Measurements from ENCODE around the gene WDR7. TPM values are rescaled to one million over a fixed set of nuclear protein-coding genes. Genes with fewer than 3 reads are reported as not detected.

WDR7 gene
- total and polyA plus RNA-seq, 9 of the 15 experiments (the other 6 are each of a cell fraction or from before 2014, with no cell fraction given) = 1.4 to 9.4 (median 5.3) TPM

- BruUV-seq (replicated peaks) = no TSS peak
- Histone ChIP-seq H4K20me1 (replicated peaks; ENCODE audit: control insufficient read depth, insufficient read depth, low read length) (no peaks in the 10 kb centered on the region; the same call in 1 of the 2 replicates), H2AFZ (ENCODE audit: low read depth, low read length) (no peak overlapping the region), H3K27ac (ENCODE audit: extremely low read depth, low read depth, low read length) (no peak overlapping the region), H3K4me1 (replicated peaks in 1 of 2; ENCODE audit: control insufficient read depth in 2 of 2, insufficient read depth in 2 of 2, low read length in 2 of 2) (no peaks in the 10 kb centered on the region; a peak in 2 of 5 replicates), H3K9me3 (replicated peaks; ENCODE audit: control insufficient read depth, insufficient read depth, low read depth, low read length) (no peaks in the 10 kb centered on the region), H3K4me2 (ENCODE audit: insufficient read depth, low read length) (no peak overlapping the region), H3K4me3 (no peak overlapping the region), H3K9me1 (ENCODE audit: control insufficient read depth, insufficient read depth, low read length) (no peaks in the 10 kb centered on the region), H3K9ac (ENCODE audit: insufficient read depth in 1 of 2, low read depth in 2 of 2, low read length in 2 of 2) (no peak overlapping the region), H3K36me3 (ENCODE audit: control insufficient read depth, insufficient read depth, low read length) (peaks cover 60% of the 10 kb centered on the region; the same call in 2 of the 3 replicates), H3K79me2 (ENCODE audit: control insufficient read depth, insufficient read depth, low read length) (peaks cover 90% of the 10 kb centered on the region), H3K27me3 (ENCODE audit: control insufficient read depth in 2 of 2, insufficient read depth in 2 of 2, low read length in 2 of 2) (no peaks in the 10 kb centered on the region)
- no peak for FAIRE-seq
- intact Hi-C loops (cut with micrococcal nuclease) = no loop called here
- no peak for ATAC-seq
- in situ Hi-C loops (cut with MboI) = no loop called here
- 70% methylated on average over 2 of the region's 2 CpGs for WGBS (ENCODE audit: insufficient coverage, low coverage, missing lambda C conversion rate)
- TF ChIP-seq MAFG (tag; conservative IDR thresholded peaks at IDR 0.05) (peak; percentile 58), ZNF316 (IDR thresholded peaks at IDR 0.05) (peak; percentile 83), C11orf30 (IDR thresholded peaks at IDR 0.05; ENCODE audit: low read depth) (peak; percentile 68), MAFF (IDR thresholded peaks at IDR 0.05; ENCODE audit: low read length) (peak; percentile 10; the same call in 1 of the 2 replicates), ID3 (CRISPR knock-in tag; IDR thresholded peaks at IDR 0.05) (no peak), ID3 (tag; IDR thresholded peaks at IDR 0.05) (no peak)
- POLR2A ChIA-PET = no interaction called here
- no peak for DNase-seq (ENCODE audit: extremely low read depth in 1 of 4, low spot score in 3 of 4)
- CTCF ChIA-PET (ENCODE audit: low intra/inter-chr PET ratio) = no interaction called here
Observed at GRCh38 chr18:56627991-56628390, 23.2 kb upstream of the WDR7 start.

All from K562 (cell line).